RWPE2 (cell line): ENCODE measurements around the gene WRAP73.

Source experiments
- ATAC-seq: fragments of 200-7000 bp; cut with Tn5 transposase; 3 replicates; pipeline ENCODE4 v1.9.1; 2021; ENCODE audit warnings: low read depth
- DNase-seq: peaks from one replicate; pipeline ENCODE4 v3.0.0-alpha.2; 2020; ENCODE audit warnings: low spot score
- H3K27ac ChIP-seq: fragments of 450-650 bp; 2 replicates; pipeline ENCODE4 v1.5.1; 2017; ENCODE audit warnings: mild to moderate bottlenecking; ENCODE audit not compliant: poor library complexity, severe bottlenecking
- H3K27me3 ChIP-seq: fragments of 250-450 bp; sonication (Bioruptor Pico); 2 replicates; pipeline ENCODE4 v1.5.1; 2021; ENCODE audit warnings: mild to moderate bottlenecking, moderate library complexity; ENCODE audit not compliant: insufficient read depth, poor library complexity, severe bottlenecking
- H3K36me3 ChIP-seq: fragments of 250-450 bp; sonication (Bioruptor Pico); 2 replicates; pipeline ENCODE4 v1.5.1; 2020; ENCODE audit warnings: low read depth, mild to moderate bottlenecking, moderate library complexity
- H3K4me1 ChIP-seq: fragments of 250-450 bp; sonication (Bioruptor Pico); 2 replicates; pipeline ENCODE4 v1.5.1; 2021; ENCODE audit warnings: mild to moderate bottlenecking, moderate library complexity; ENCODE audit not compliant: insufficient read depth, poor library complexity, severe bottlenecking
- H3K4me3 ChIP-seq: fragments of 250-450 bp; sonication (Bioruptor Pico); 2 replicates; pipeline ENCODE4 v1.5.1; 2021; ENCODE audit warnings: mild to moderate bottlenecking, moderate library complexity; ENCODE audit not compliant: severe bottlenecking
- H3K9me3 ChIP-seq: fragments of 250-450 bp; sonication (Bioruptor Pico); 2 replicates; pipeline ENCODE4 v1.5.1; 2021; ENCODE audit warnings: mild to moderate bottlenecking, moderate library complexity; ENCODE audit not compliant: severe bottlenecking
- CTCF ChIP-seq: fragments of 450-650 bp; IDR thresholded peaks from one replicate; pipeline ENCODE4 v1.5.1; 2017; ENCODE audit warnings: mild to moderate bottlenecking, moderate library complexity; ENCODE audit not compliant: poor library complexity, severe bottlenecking

The WRAP73 gene

GRCh38 chr1:3675436-3675835 lies 25.5 kb upstream of the WRAP73 start:
- H3K27me3 ChIP-seq = no peaks in the 10 kb centered on the region
- no peaks in the 10 kb centered on the region for H3K9me3 ChIP-seq
- no peak overlapping the region for H3K4me3 ChIP-seq
- no peak overlapping the region for H3K27ac ChIP-seq
- peaks cover 13% of the 10 kb centered on the region for H3K4me1 ChIP-seq
- no peak for TF ChIP-seq CTCF
- ATAC-seq (no peak), DNase-seq (no peak)
- no peaks in the 10 kb centered on the region for H3K36me3 ChIP-seq

- DNase-seq (no peak), ATAC-seq (no peak)
- no peaks in the 10 kb centered on the region for H3K36me3 ChIP-seq
- no peak for TF ChIP-seq CTCF
- H3K27ac ChIP-seq = no peak overlapping the region
- H3K4me1 ChIP-seq = peaks cover 13% of the 10 kb centered on the region
- H3K27me3 ChIP-seq = no peaks in the 10 kb centered on the region
- no peak overlapping the region for H3K4me3 ChIP-seq
- H3K9me3 ChIP-seq = no peaks in the 10 kb centered on the region
Measured at GRCh38 chr1:3674100-3675094, 24.5 kb upstream of the WRAP73 start.

- Histone ChIP-seq H3K9me3 (no peaks in the 10 kb centered on the region), H3K4me3 (no peak overlapping the region), H3K27ac (no peak overlapping the region), H3K4me1 (peaks cover 11% of the 10 kb centered on the region), H3K27me3 (no peaks in the 10 kb centered on the region), H3K36me3 (no peaks in the 10 kb centered on the region)
- DNase-seq (no peak), ATAC-seq (no peak)
- TF ChIP-seq CTCF = no peak
Measured at GRCh38 chr1:3673381-3674099, 23.6 kb upstream of the WRAP73 start.

GRCh38 chr1:3672971-3673361 lies 23.1 kb upstream of the WRAP73 start:
- no peak overlapping the region for H3K4me3 ChIP-seq
- no peak overlapping the region for H3K27ac ChIP-seq

More at GRCh38 chr1:3672971-3673361, 23.1 kb upstream of the WRAP73 start:
- DNase-seq = no peak
- Histone ChIP-seq H3K9me3 (no peaks in the 10 kb centered on the region), H3K4me1 (peaks cover 7% of the 10 kb centered on the region), H3K36me3 (no peaks in the 10 kb centered on the region), H3K27me3 (no peaks in the 10 kb centered on the region)
- no peak for TF ChIP-seq CTCF
- no peak for ATAC-seq
